ENCODE results near the gene NEMF. TPM values are rescaled to one million over a fixed set of nuclear protein-coding genes. Genes with fewer than 3 reads are reported as not detected.
"Not testable (repeated sequence)": the region's sequence is repeated elsewhere in the genome, so short reads cannot be mapped to it uniquely, and the experiment has no call there.

Gene NEMF
- polyA plus RNA-seq, 1 experiment, result 12.6 TPM

- H3K27me3 ChIP-seq (ENCODE audit: control insufficient read depth, insufficient read depth, low read length), result no peaks in the 10 kb centered on the region
- TF ChIP-seq CTCF (IDR thresholded peaks at IDR 0.05; ENCODE audit: insufficient read depth, low read depth, low read length), result no peak
- ChIA-PET POLR2A (no interaction called here), CTCF (no interaction called here)
- no peaks in the 10 kb centered on the region for H3K36me3 ChIP-seq (ENCODE audit: control insufficient read depth, insufficient read depth, low read length)
- no peak for DNase-seq (ENCODE audit: low read depth)
- no peak overlapping the region for H3K4me3 ChIP-seq (ENCODE audit: low read depth, low read length)
Measured at GRCh38 chr14:49754570-49755097, 98.0 kb downstream of the NEMF start.

- POLR2A ChIA-PET; H3K36me3 ChIP-seq (ENCODE audit: control insufficient read depth, insufficient read depth, low read length); H3K27me3 ChIP-seq (ENCODE audit: control insufficient read depth, insufficient read depth, low read length); DNase-seq (ENCODE audit: low read depth); H3K4me3 ChIP-seq (ENCODE audit: low read depth, low read length); CTCF ChIA-PET: not testable (repeated sequence)
Measured at GRCh38 chr14:49746476-49746875, 106.1 kb downstream of the NEMF start.

GRCh38 chr14:49745191-49745590, 107.4 kb downstream of the NEMF start:
- H3K27me3 ChIP-seq (ENCODE audit: control insufficient read depth, insufficient read depth, low read length), result no peaks in the 10 kb centered on the region

GRCh38 chr14:49735669-49736068, 116.9 kb downstream of the NEMF start:
- H3K4me3 ChIP-seq (ENCODE audit: low read depth, low read length); POLR2A ChIA-PET; H3K27me3 ChIP-seq (ENCODE audit: control insufficient read depth, insufficient read depth, low read length); H3K36me3 ChIP-seq (ENCODE audit: control insufficient read depth, insufficient read depth, low read length); DNase-seq (ENCODE audit: low read depth): not testable (repeated sequence)
- CTCF ChIA-PET, result interaction anchor here (2.0 kb wide), 1 partner anchor 11 kb away, joined by 6 read pairs; no protein-coding TSS in a partner anchor

More at GRCh38 chr14:49745191-49745590, 107.4 kb downstream of the NEMF start:
- H3K4me3 ChIP-seq (ENCODE audit: low read depth, low read length), result no peak overlapping the region
- ChIA-PET POLR2A (no interaction called here), CTCF (no interaction called here)
- TF ChIP-seq CTCF (IDR thresholded peaks at IDR 0.05; ENCODE audit: insufficient read depth, low read depth, low read length), result no peak
- H3K36me3 ChIP-seq (ENCODE audit: control insufficient read depth, insufficient read depth, low read length), result no peaks in the 10 kb centered on the region
- DNase-seq (ENCODE audit: low read depth), result no peak

- DNase-seq (ENCODE audit: low read depth), result no peak
- no peaks in the 10 kb centered on the region for H3K36me3 ChIP-seq (ENCODE audit: control insufficient read depth, insufficient read depth, low read length)
- POLR2A ChIA-PET, result no interaction called here
- TF ChIP-seq CTCF (IDR thresholded peaks at IDR 0.05; ENCODE audit: insufficient read depth, low read depth, low read length), result no peak
- CTCF ChIA-PET, result no interaction called here
- H3K27me3 ChIP-seq (ENCODE audit: control insufficient read depth, insufficient read depth, low read length), result no peaks in the 10 kb centered on the region
- no peak overlapping the region for H3K4me3 ChIP-seq (ENCODE audit: low read depth, low read length)
Measured at GRCh38 chr14:49733836-49734235, 118.8 kb downstream of the NEMF start.

- Histone ChIP-seq H3K4me3 (ENCODE audit: low read depth, low read length) (no peak overlapping the region), H3K27me3 (ENCODE audit: control insufficient read depth, insufficient read depth, low read length) (no peaks in the 10 kb centered on the region), H3K36me3 (ENCODE audit: control insufficient read depth, insufficient read depth, low read length) (no peaks in the 10 kb centered on the region)
- no peak for TF ChIP-seq CTCF (IDR thresholded peaks at IDR 0.05; ENCODE audit: insufficient read depth, low read depth, low read length)
- no peak for DNase-seq (ENCODE audit: low read depth)
- ChIA-PET POLR2A (no interaction called here), CTCF (interaction anchor here (0.6 kb wide), 1 partner anchor 21 kb away, joined by 3 read pairs; no protein-coding TSS in a partner anchor)
Measured at GRCh38 chr14:49732896-49733295, 119.7 kb downstream of the NEMF start.

Small RNA genes within 50 kb of the gene (small RNA-seq; reads per million reads assigned to genes)
- gene RF00019 (ENCODE audit: insufficient read length, low read depth, low replicate concordance) (not detected), gene RN7SL2 (ENCODE audit: insufficient read length, low read depth, low replicate concordance) (not detected), gene RN7SL3 (ENCODE audit: insufficient read length, low read depth, low replicate concordance) (not detected), gene RNU6-189P (ENCODE audit: insufficient read length, low read depth, low replicate concordance) (not detected), gene RNU6-539P (ENCODE audit: insufficient read length, low read depth, low replicate concordance) (not detected)

Other genes with a start within 250 kb of the NEMF start
- gene RPL36AL, start 232.2 kb downstream of the NEMF start, polyA plus RNA-seq (2011; rRNA removed), result 87.9 and 203 TPM in 2 replicates
- gene MGAT2, start 232.0 kb downstream of the NEMF start, polyA plus RNA-seq (2011; rRNA removed), result 24.1 and 35.2 TPM in 2 replicates
- gene DNAAF2, start 217.5 kb downstream of the NEMF start, polyA plus RNA-seq (2011; rRNA removed), result 3.6 and 4.2 TPM in 2 replicates
- gene POLE2, start 164.6 kb downstream of the NEMF start, polyA plus RNA-seq (2011; rRNA removed), result 3.3 and 5.8 TPM in 2 replicates
- gene KLHDC1, start 159.7 kb downstream of the NEMF start, polyA plus RNA-seq (2011; rRNA removed), result 0.25 and 0.82 TPM in 2 replicates
- gene KLHDC2, start 84.6 kb downstream of the NEMF start, polyA plus RNA-seq (2011; rRNA removed), result 47.3 and 66.1 TPM in 2 replicates
- gene ARF6, start 40.3 kb upstream of the NEMF start, polyA plus RNA-seq (2011; rRNA removed), result 21.8 and 22.8 TPM in 2 replicates

Measured in BJ (cell line).